HG03520 (cell line): Measurements from ENCODE around the gene ABHD6.
"Not testable (repeated sequence)": the region's sequence is repeated elsewhere in the genome, so short reads cannot be mapped to it uniquely, and the experiment has no call there.

Experiments
- ATAC-seq: cut with Tn5 transposase; IDR thresholded peaks from one replicate; pipeline ENCODE4 v1.9.1; 2021; ENCODE audit warnings: mild to moderate bottlenecking, moderate library complexity; ENCODE audit not compliant: unreplicated experiment

The ABHD6 gene

GRCh38 chr3:58271901-58272501 is 34.4 kb downstream of the ABHD6 start:
- ATAC-seq: no peak

- no peak for ATAC-seq
Observed at GRCh38 chr3:58272891-58273290, 35.3 kb downstream of the ABHD6 start.

GRCh38 chr3:58273362-58273761 is 35.8 kb downstream of the ABHD6 start:
- not testable (repeated sequence) for ATAC-seq

GRCh38 chr3:58274027-58274614 is 36.5 kb downstream of the ABHD6 start:
- no peak for ATAC-seq

- ATAC-seq: no peak
Observed at GRCh38 chr3:58281069-58281468, 43.5 kb downstream of the ABHD6 start.

GRCh38 chr3:58285334-58285733 is 47.7 kb downstream of the ABHD6 start:
- no peak for ATAC-seq

- ATAC-seq: no peak
Observed at GRCh38 chr3:58287354-58287753, 49.8 kb downstream of the ABHD6 start.

- ATAC-seq: no peak
Observed at GRCh38 chr3:58288011-58288728, 50.6 kb downstream of the ABHD6 start.

GRCh38 chr3:58288964-58289613 is 51.5 kb downstream of the ABHD6 start:
- ATAC-seq: not testable (repeated sequence)

- not testable (repeated sequence) for ATAC-seq
Observed at GRCh38 chr3:58290446-58290845, 52.9 kb downstream of the ABHD6 start.

GRCh38 chr3:58291671-58292338 is 54.2 kb downstream of the ABHD6 start:
- no peak for ATAC-seq

- ATAC-seq: no peak
Observed at GRCh38 chr3:58292866-58293265, 55.3 kb downstream of the ABHD6 start.

GRCh38 chr3:58293516-58293915 is 55.9 kb downstream of the ABHD6 start:
- ATAC-seq: no peak

GRCh38 chr3:58296269-58296668 is 58.7 kb downstream of the ABHD6 start:
- no peak for ATAC-seq

- ATAC-seq: no peak
Observed at GRCh38 chr3:58296843-58297242, 59.3 kb downstream of the ABHD6 start.

- ATAC-seq: no peak
Observed at GRCh38 chr3:58298190-58298589, 60.6 kb downstream of the ABHD6 start.

GRCh38 chr3:58299075-58299474 is 61.5 kb downstream of the ABHD6 start:
- no peak for ATAC-seq

GRCh38 chr3:58299839-58300516 is 62.4 kb downstream of the ABHD6 start:
- ATAC-seq: no peak

- peak; percentile 82 for ATAC-seq
Observed at GRCh38 chr3:58305882-58306711, 68.5 kb downstream of the ABHD6 start, which contains the start of the genes HTD2 and RPP14. Gene HTD2, plus strand, starts transcription at chr3:58306520. Its CDS starts 11,094 bp downstream, at chr3:58317614. Gene RPP14, plus strand, starts transcription at chr3:58306245. Its CDS starts 4,085 bp downstream, at chr3:58310330.
